Breast epithelium (tissue), 3 donors: ENCODE data around the gene MSH3.

Experiments used
- POLR2A ChIP-seq: fragments of 450-650 bp; IDR thresholded peaks from one replicate; pipeline ENCODE4 v1.6.1; 2016; ENCODE audit warnings: antibody characterized with exemption, mild to moderate bottlenecking, moderate library complexity
- POLR2AphosphoS5 ChIP-seq, 3 donors: sonication (generic); formaldehyde crosslinking; IDR thresholded peaks; one replicate each; pipeline ENCODE4 v1.6.1; 2017; ENCODE audit warnings: antibody characterized with exemption in 3 of 3
- TF ChIP-seq, protein P1 (sequence below), 3 donors: fragments of 450-650 bp; IDR thresholded peaks; one replicate each; pipeline ENCODE4 v1.5.1; 2016 to 2017; ENCODE audit warnings: antibody characterized with exemption in 3 of 3, mild to moderate bottlenecking in 3 of 3, moderate library complexity in 3 of 3

DNA sequence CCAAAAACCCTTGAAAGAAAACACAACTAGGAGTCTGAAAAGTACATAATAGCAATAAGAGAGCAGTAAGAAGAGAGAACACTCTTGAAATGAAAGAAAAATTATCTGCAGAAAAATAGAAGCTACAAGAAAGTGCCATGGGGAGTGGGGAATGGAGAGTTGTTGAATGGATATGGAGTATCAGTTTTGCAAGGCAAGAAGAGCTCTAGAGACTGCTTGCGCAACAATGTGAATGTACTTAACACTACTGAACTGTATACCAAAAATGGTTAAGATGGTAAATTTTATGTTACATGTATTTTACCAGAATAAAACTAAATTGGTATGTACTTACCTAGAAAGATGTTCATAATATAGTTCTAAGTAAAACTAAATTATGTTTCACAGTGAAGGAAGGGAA, 251.0 kb downstream of the MSH3 start:
- TF ChIP-seq, protein P1, sequence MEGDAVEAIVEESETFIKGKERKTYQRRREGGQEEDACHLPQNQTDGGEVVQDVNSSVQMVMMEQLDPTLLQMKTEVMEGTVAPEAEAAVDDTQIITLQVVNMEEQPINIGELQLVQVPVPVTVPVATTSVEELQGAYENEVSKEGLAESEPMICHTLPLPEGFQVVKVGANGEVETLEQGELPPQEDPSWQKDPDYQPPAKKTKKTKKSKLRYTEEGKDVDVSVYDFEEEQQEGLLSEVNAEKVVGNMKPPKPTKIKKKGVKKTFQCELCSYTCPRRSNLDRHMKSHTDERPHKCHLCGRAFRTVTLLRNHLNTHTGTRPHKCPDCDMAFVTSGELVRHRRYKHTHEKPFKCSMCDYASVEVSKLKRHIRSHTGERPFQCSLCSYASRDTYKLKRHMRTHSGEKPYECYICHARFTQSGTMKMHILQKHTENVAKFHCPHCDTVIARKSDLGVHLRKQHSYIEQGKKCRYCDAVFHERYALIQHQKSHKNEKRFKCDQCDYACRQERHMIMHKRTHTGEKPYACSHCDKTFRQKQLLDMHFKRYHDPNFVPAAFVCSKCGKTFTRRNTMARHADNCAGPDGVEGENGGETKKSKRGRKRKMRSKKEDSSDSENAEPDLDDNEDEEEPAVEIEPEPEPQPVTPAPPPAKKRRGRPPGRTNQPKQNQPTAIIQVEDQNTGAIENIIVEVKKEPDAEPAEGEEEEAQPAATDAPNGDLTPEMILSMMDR (IDR thresholded peaks at IDR 0.05), result no peak
- TF ChIP-seq POLR2A, result no peak
- TF ChIP-seq POLR2AphosphoS5 (IDR thresholded peaks at IDR 0.05), result no peak
